Loucy (cell line): ENCODE measurements around the gene SYT2.

Experiments used
- H2AFZ ChIP-seq: fragments of 200-600 bp; sonication (generic); 2 replicates; pipeline ENCODE4 v1.6.0; 2016; ENCODE audit warnings: antibody characterized with exemption, mild to moderate bottlenecking, low read length, moderate library complexity
- H3F3A ChIP-seq: fragments of 200-600 bp; 2 replicates; pipeline ENCODE4 v1.6.0; 2016; ENCODE audit warnings: antibody characterized with exemption, low read depth, mild to moderate bottlenecking
- H3K27me3 ChIP-seq: fragments of 200-600 bp; sonication (generic); 2 replicates; pipeline ENCODE4 v1.6.1; 2014; ENCODE audit warnings: low read length, mild to moderate bottlenecking; ENCODE audit not compliant: insufficient read depth, poor library complexity, severe bottlenecking
- H3K36me3 ChIP-seq: fragments of 200-600 bp; sonication (generic); 2 replicates; pipeline ENCODE4 v1.6.1; 2016; ENCODE audit warnings: low read length; ENCODE audit not compliant: insufficient read depth
- H3K4me1 ChIP-seq: fragments of 200-600 bp; sonication (generic); 2 replicates; pipeline ENCODE4 v1.5.1; 2014; ENCODE audit warnings: low read length, mild to moderate bottlenecking; ENCODE audit not compliant: insufficient read depth, poor library complexity, severe bottlenecking
- H3K4me2 ChIP-seq: fragments of 200-600 bp; sonication (generic); 2 replicates; pipeline ENCODE4 v1.6.0; 2014; ENCODE audit warnings: antibody characterized with exemption, low read length, low read depth, mild to moderate bottlenecking; ENCODE audit not compliant: poor library complexity, severe bottlenecking
- H3K4me3 ChIP-seq: fragments of 200-600 bp; sonication (generic); 2 replicates; pipeline ENCODE4 v1.5.1; 2014; ENCODE audit warnings: low read length, mild to moderate bottlenecking, mixed read lengths; ENCODE audit not compliant: poor library complexity, severe bottlenecking
- H3K79me2 ChIP-seq: fragments of 200-600 bp; sonication (generic); 2 replicates; pipeline ENCODE4 v1.6.1; 2014; ENCODE audit warnings: low read length; ENCODE audit not compliant: insufficient read depth
- H3K9ac ChIP-seq: fragments of 200-600 bp; sonication (generic); 2 replicates; pipeline ENCODE4 v1.6.0; 2014; ENCODE audit warnings: mild to moderate bottlenecking, low read depth, low read length, moderate library complexity; ENCODE audit not compliant: poor library complexity, severe bottlenecking
- H3K9me2 ChIP-seq: fragments of 200-600 bp; sonication (generic); replicated peaks from 2 replicates; pipeline ENCODE4 v1.6.1; 2016; ENCODE audit warnings: low read depth, low read length, mixed read lengths
- H3K9me3 ChIP-seq: fragments of 200-600 bp; sonication (generic); 2 replicates; pipeline ENCODE4 v1.6.1; 2014; ENCODE audit warnings: mild to moderate bottlenecking, antibody characterized with exemption, low read length, low read depth; ENCODE audit not compliant: insufficient read depth
- H4K20me1 ChIP-seq: fragments of 200-600 bp; sonication (generic); 2 replicates; pipeline ENCODE4 v1.6.0; 2014; ENCODE audit warnings: antibody characterized with exemption, low read length, mild to moderate bottlenecking; ENCODE audit not compliant: insufficient read depth, poor library complexity, severe bottlenecking
- CTCF ChIP-seq: fragments of 200-600 bp; sonication (generic); conservative IDR thresholded peaks from 2 replicates; pipeline ENCODE4 v1.5.1; 2014; ENCODE audit warnings: mild to moderate bottlenecking, antibody characterized with exemption, low read length
- EZH2phosphoT487 ChIP-seq: fragments of 200-600 bp; IDR thresholded peaks from 2 replicates; pipeline ENCODE4 v1.6.1; 2018; ENCODE audit warnings: antibody characterized with exemption, mild to moderate bottlenecking, moderate library complexity, borderline replicate concordance

SYT2 gene

GRCh38 chr1:202677433-202677832, 32.8 kb downstream of the SYT2 start:
- Histone ChIP-seq H3K9me2 (no peaks in the 10 kb centered on the region), H3K9me3 (no peaks in the 10 kb centered on the region), H3K79me2 (no peaks in the 10 kb centered on the region), H3K4me1 (no peaks in the 10 kb centered on the region), H2AFZ (no peak overlapping the region), H3K4me3 (no peak overlapping the region), H3F3A (no peaks in the 10 kb centered on the region), H3K9ac (no peak overlapping the region), H4K20me1 (no peaks in the 10 kb centered on the region), H3K36me3 (no peaks in the 10 kb centered on the region), H3K27me3 (no peaks in the 10 kb centered on the region), H3K4me2 (no peak overlapping the region)
- TF ChIP-seq CTCF (no peak), EZH2phosphoT487 (no peak)

- TF ChIP-seq EZH2phosphoT487 (no peak), CTCF (no peak)
- H3K9me2 ChIP-seq: no peaks in the 10 kb centered on the region
- H3K79me2 ChIP-seq: no peaks in the 10 kb centered on the region
- no peaks in the 10 kb centered on the region for H3K4me1 ChIP-seq
- H3F3A ChIP-seq: no peaks in the 10 kb centered on the region
- H3K27me3 ChIP-seq: no peaks in the 10 kb centered on the region
- H3K36me3 ChIP-seq: no peaks in the 10 kb centered on the region
- no peak overlapping the region for H2AFZ ChIP-seq
- no peaks in the 10 kb centered on the region for H3K9me3 ChIP-seq
- H3K4me2 ChIP-seq: no peak overlapping the region
- H4K20me1 ChIP-seq: no peaks in the 10 kb centered on the region
- no peak overlapping the region for H3K4me3 ChIP-seq
- H3K9ac ChIP-seq: no peak overlapping the region
Measured at GRCh38 chr1:202673531-202673930, 36.7 kb downstream of the SYT2 start.

GRCh38 chr1:202671399-202671798, 38.9 kb downstream of the SYT2 start:
- Histone ChIP-seq H3K27me3 (no peaks in the 10 kb centered on the region), H3K9me2 (no peaks in the 10 kb centered on the region), H3K9me3 (no peaks in the 10 kb centered on the region), H3K36me3 (no peaks in the 10 kb centered on the region), H4K20me1 (no peaks in the 10 kb centered on the region), H3K4me1 (no peaks in the 10 kb centered on the region), H3F3A (no peaks in the 10 kb centered on the region), H2AFZ (no peak overlapping the region), H3K4me2 (no peak overlapping the region), H3K79me2 (no peaks in the 10 kb centered on the region), H3K4me3 (no peak overlapping the region), H3K9ac (no peak overlapping the region)
- no peak for TF ChIP-seq CTCF
- TF ChIP-seq EZH2phosphoT487: no peak
